SK-N-SH (cell line): ENCODE results near the gene FAIM2. TPM values are rescaled to one million over a fixed set of nuclear protein-coding genes. Genes with fewer than 3 reads are reported as not detected.

Experiments used
- CTCF ChIA-PET: fragments of 300-600, 350-600 bp; formaldehyde crosslinking; extraction: SDS; loops from one replicate; lab custom pipeline; 2021; lab: Yijun Ruan, JAX
- POLR2A ChIA-PET: fragments of 350-600 bp; sonication (Branson Sonifier 250); formaldehyde crosslinking; extraction: SDS; loops from one replicate; lab custom pipeline; 2020; ENCODE audit warnings: antibody characterized with exemption, inconsistent platforms; lab: Yijun Ruan, JAX
- DNase-seq: peaks from one replicate; pipeline ENCODE4 v3.0.0; 2012
- H2AFZ ChIP-seq: fragments of 200-600 bp; sonication (generic); 2 replicates; pipeline ENCODE4 v1.8.1; 2016; ENCODE audit warnings: antibody characterized with exemption, mild to moderate bottlenecking, low read depth
- H3F3A ChIP-seq: fragments of 200-600 bp; sonication (generic); replicated peaks from 2 replicates; pipeline ENCODE3; 2016; ENCODE audit warnings: antibody characterized with exemption, mild to moderate bottlenecking; ENCODE audit not compliant: insufficient read depth
- H3K27ac ChIP-seq, 2 experiments: fragments of 200-500 bp in 1 of 2; fragments of 200-600 bp in 1 of 2; sonication (Bioruptor generic) in 1 of 2; sonication (generic), shearing (Covaris generic) in 1 of 2; 2 replicates each; pipeline versions ENCODE4 v1.5.1 to v1.6.1; 2014 to 2016; ENCODE audit warnings: low read depth in 2 of 2, inconsistent platforms in 1 of 2, low read length in 1 of 2, mild to moderate bottlenecking in 1 of 2, mixed read lengths in 1 of 2
- H3K27me3 ChIP-seq: fragments of 200-600 bp; sonication (generic), shearing (Covaris generic); 2 replicates; pipeline ENCODE4 v1.6.1; 2016; ENCODE audit warnings: mixed run types; ENCODE audit not compliant: insufficient read depth
- H3K36me3 ChIP-seq, 2 experiments: fragments of 200-500 bp in 1 of 2; fragments of 200-600 bp in 1 of 2; sonication (Bioruptor generic) in 1 of 2; sonication (generic) in 1 of 2; replicated peaks in 1 of 2; 2 replicates each; pipeline versions ENCODE3 to v1.5.1; 2014 to 2016; ENCODE audit warnings: low read length in 1 of 2, mild to moderate bottlenecking in 1 of 2; ENCODE audit not compliant: insufficient read depth in 2 of 2, control insufficient read depth in 1 of 2
- H3K4me1 ChIP-seq, 2 experiments: fragments of 200-500 bp in 1 of 2; fragments of 200-600 bp in 1 of 2; sonication (Bioruptor generic) in 1 of 2; sonication (generic), shearing (Covaris generic) in 1 of 2; 2 replicates each; pipeline versions ENCODE4 v1.5.1 to v1.6.1; 2014 to 2016; ENCODE audit warnings: low read depth in 1 of 2, low read length in 1 of 2, mixed run types in 1 of 2; ENCODE audit not compliant: insufficient read depth in 2 of 2, control insufficient read depth in 1 of 2
- H3K4me2 ChIP-seq: fragments of 200-600 bp; sonication (generic), shearing (Covaris generic); 2 replicates; pipeline ENCODE4 v1.6.1; 2017; ENCODE audit warnings: mixed run types
- H3K4me3 ChIP-seq, 2 experiments: fragments of 200-500 bp in 1 of 2; fragments of 200-600 bp in 1 of 2; sonication (Bioruptor generic) in 1 of 2; sonication (generic), shearing (Covaris generic) in 1 of 2; 2 replicates each; pipeline versions ENCODE4 v1.5.1 to v1.8.1; 2014 to 2016; ENCODE audit warnings: low read depth in 2 of 2, inconsistent platforms in 1 of 2, low read length in 1 of 2, mild to moderate bottlenecking in 1 of 2, mixed read lengths in 1 of 2, moderate library complexity in 1 of 2
- H3K79me2 ChIP-seq: fragments of 200-600 bp; sonication (generic); 2 replicates; pipeline ENCODE4 v1.8.1; 2017; ENCODE audit warnings: mild to moderate bottlenecking; ENCODE audit not compliant: insufficient read depth
- H3K9ac ChIP-seq: fragments of 200-600 bp; sonication (generic); 2 replicates; pipeline ENCODE4 v1.6.1; 2017; ENCODE audit warnings: mixed run types
- H3K9me2 ChIP-seq: fragments of 200-600 bp; sonication (generic); 2 replicates; pipeline ENCODE4 v1.6.1; 2017; ENCODE audit warnings: mixed run types
- H3K9me3 ChIP-seq: fragments of 200-600 bp; sonication (generic); 2 replicates; pipeline ENCODE4 v1.6.1; 2017; ENCODE audit warnings: mixed run types, mild to moderate bottlenecking, moderate library complexity
- H4K20me1 ChIP-seq: fragments of 200-600 bp; sonication (generic); 2 replicates; pipeline ENCODE4 v1.6.1; 2017; ENCODE audit warnings: mild to moderate bottlenecking, mixed run types; ENCODE audit not compliant: insufficient read depth
- CHD2 ChIP-seq: fragments of 150-350 bp; IDR thresholded peaks from 2 replicates; pipeline ENCODE4 v1.6.1; 2018; ENCODE audit warnings: low read length; ENCODE audit not compliant: partially characterized antibody
- EP300 ChIP-seq, 2 experiments: IDR thresholded peaks; 2 replicates each; pipeline versions ENCODE4 v1.4.0 to v1.6.1; 2012; ENCODE audit warnings: borderline replicate concordance in 1 of 2, low read depth in 1 of 2, low read length in 1 of 2
- FOXJ3 ChIP-seq: sonication (generic); formaldehyde crosslinking; IDR thresholded peaks from 2 replicates; pipeline ENCODE4 v1.5.1; 2020; ENCODE audit warnings: mild to moderate bottlenecking, missing genetic modification reagents
- GABPA ChIP-seq: IDR thresholded peaks from 2 replicates; pipeline ENCODE4 v1.4.0; 2012; ENCODE audit warnings: low read depth, mild to moderate bottlenecking
- JUND ChIP-seq: IDR thresholded peaks from 2 replicates; pipeline ENCODE4 v1.4.0; 2012
- MAX ChIP-seq: IDR thresholded peaks from 2 replicates; pipeline ENCODE4 v1.4.0; 2012; ENCODE audit warnings: low read depth
- MXI1 ChIP-seq: IDR thresholded peaks from 2 replicates; pipeline ENCODE4 v1.6.1; 2012; ENCODE audit warnings: mild to moderate bottlenecking, low read depth, low read length, improper control_type of control experiment
- NFIC ChIP-seq: IDR thresholded peaks from 2 replicates; pipeline ENCODE4 v1.4.0; 2012; ENCODE audit warnings: borderline replicate concordance
- NRF1 ChIP-seq: IDR thresholded peaks from 2 replicates; pipeline ENCODE4 v1.6.1; 2012; ENCODE audit warnings: low read depth, mild to moderate bottlenecking, low read length
- POLR2AphosphoS5 ChIP-seq: IDR thresholded peaks from 2 replicates; pipeline ENCODE4 v1.6.1; 2012; ENCODE audit warnings: low read depth, low read length
- RAD21 ChIP-seq: IDR thresholded peaks from 2 replicates; pipeline ENCODE4 v1.6.1; 2012; ENCODE audit warnings: mild to moderate bottlenecking, low read length
- REST ChIP-seq: IDR thresholded peaks from 2 replicates; pipeline ENCODE4 v1.6.1; 2012; ENCODE audit warnings: mild to moderate bottlenecking, low read depth, low read length, moderate library complexity
- TAF1 ChIP-seq: IDR thresholded peaks from 2 replicates; pipeline ENCODE4 v1.6.1; 2012; ENCODE audit warnings: low read depth, mild to moderate bottlenecking, low read length, moderate library complexity, borderline replicate concordance
- TEAD4 ChIP-seq: IDR thresholded peaks from 2 replicates; pipeline ENCODE4 v1.4.0; 2012; ENCODE audit warnings: mild to moderate bottlenecking, borderline replicate concordance; ENCODE audit not compliant: insufficient read depth
- USF1 ChIP-seq: IDR thresholded peaks from 2 replicates; pipeline ENCODE4 v1.4.0; 2012; ENCODE audit warnings: low read depth, borderline replicate concordance
- YY1 ChIP-seq: IDR thresholded peaks from 2 replicates; pipeline ENCODE4 v1.4.0; 2012; ENCODE audit warnings: low read depth, mild to moderate bottlenecking
- WGBS: methylation state at CpG from one replicate; pipeline ENCODE4 v1.1.6; 2017; ENCODE audit warnings: low lambda C conversion rate; 5-methylcytosine and 5-hydroxymethylcytosine counted together
- polyA plus RNA-seq, 3 experiments: library from polyadenylated mRNA; depleted of rRNA; stranded (reverse); fragments of >200 nt; gene quantifications; 2 replicates each; pipeline ENCODE4 v1.2.3, GENCODE V29; 2012
- TF ChIP-seq, protein P1 (sequence below): fragments of 150-350 bp; IDR thresholded peaks from 2 replicates; pipeline ENCODE4 v1.6.1; 2016; ENCODE audit warnings: mild to moderate bottlenecking, low read depth, low read length

Gene FAIM2
- polyA plus RNA-seq, 1 of the 3 experiments (the other 2 are of a cell fraction), result 11.3 TPM

DNA sequence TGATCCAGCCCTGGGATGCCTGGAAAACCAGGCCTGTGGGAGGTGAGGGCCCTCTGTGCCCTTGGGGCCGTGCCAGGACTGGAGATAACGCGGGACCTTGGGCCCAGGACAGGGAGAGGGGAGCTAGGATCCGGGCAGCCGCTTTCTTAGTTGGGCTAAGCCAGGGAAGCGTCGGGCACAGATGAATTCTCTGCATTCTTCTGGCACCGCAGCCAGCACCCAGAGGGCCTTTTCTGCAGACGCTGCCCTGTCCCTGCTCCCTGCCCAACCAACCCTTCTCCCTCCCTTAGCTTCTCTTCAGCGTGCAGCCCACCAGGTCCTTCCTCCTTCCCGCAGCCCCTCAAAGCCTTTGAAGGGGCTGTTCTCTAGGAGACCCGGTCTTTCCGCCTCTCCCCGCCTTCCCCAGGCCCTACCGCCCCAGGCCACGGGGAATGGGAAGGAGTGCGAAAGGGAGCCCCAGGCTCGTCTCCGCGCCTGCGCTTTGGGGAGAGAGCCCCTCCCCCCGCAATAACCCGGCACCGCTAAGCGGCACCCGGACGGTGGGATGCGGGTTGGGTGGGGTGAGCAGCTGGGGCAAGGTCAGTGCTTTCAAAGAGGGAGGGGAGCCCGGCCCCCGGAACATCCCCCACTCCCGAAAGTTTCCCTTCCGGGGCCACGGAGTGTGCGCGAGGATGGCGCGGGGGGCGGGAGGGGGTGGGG lies 76.2 kb downstream of the FAIM2 start:
- Histone ChIP-seq H3K27ac (peak overlapping the region; percentile 80 to 92; a peak in 3 of 4 replicates), H3K4me3 (peak overlapping the region; percentile 87 to 92), H4K20me1 (peaks cover 43% of the 10 kb centered on the region), H3F3A (peaks cover 4% of the 10 kb centered on the region), H3K36me3 (peaks cover 4 to 7% of the 10 kb centered on the region in 2 experiments), H3K4me1 (peaks cover 15 to 29% of the 10 kb centered on the region in 2 experiments; a peak in 3 of 4 replicates), H3K9ac (peak overlapping the region; percentile 83), H3K27me3 (no peaks in the 10 kb centered on the region), H2AFZ (no peak overlapping the region), H3K4me2 (peak overlapping the region; percentile 99), H3K9me2 (no peaks in the 10 kb centered on the region), H3K79me2 (peaks cover 52% of the 10 kb centered on the region), H3K9me3 (no peaks in the 10 kb centered on the region)
- 5% methylated on average over 24 of the region's 38 CpGs for WGBS
- DNase-seq, result peak; percentile 85
- TF ChIP-seq GABPA (peak; percentile 80), JUND (no peak), USF1 (no peak), NFIC (no peak), POLR2AphosphoS5 (no peak; the same call in 1 of the 2 replicates), MAX (no peak), EP300 (IDR thresholded peaks at IDR 0.05; ENCODE audit: borderline replicate concordance in 1 of 2, low read depth in 1 of 2, low read length in 1 of 2) (no peak), YY1 (no peak), TEAD4 (no peak), RAD21 (no peak), CHD2 (peak; percentile 27), MXI1 (no peak), REST (no peak), TAF1 (0 out of 2 replicates have a peak, but pooled peaks have one; percentile 5), NRF1 (peak; percentile 64), FOXJ3 (CRISPR knock-in tag) (no peak)
- TF ChIP-seq, protein P1, sequence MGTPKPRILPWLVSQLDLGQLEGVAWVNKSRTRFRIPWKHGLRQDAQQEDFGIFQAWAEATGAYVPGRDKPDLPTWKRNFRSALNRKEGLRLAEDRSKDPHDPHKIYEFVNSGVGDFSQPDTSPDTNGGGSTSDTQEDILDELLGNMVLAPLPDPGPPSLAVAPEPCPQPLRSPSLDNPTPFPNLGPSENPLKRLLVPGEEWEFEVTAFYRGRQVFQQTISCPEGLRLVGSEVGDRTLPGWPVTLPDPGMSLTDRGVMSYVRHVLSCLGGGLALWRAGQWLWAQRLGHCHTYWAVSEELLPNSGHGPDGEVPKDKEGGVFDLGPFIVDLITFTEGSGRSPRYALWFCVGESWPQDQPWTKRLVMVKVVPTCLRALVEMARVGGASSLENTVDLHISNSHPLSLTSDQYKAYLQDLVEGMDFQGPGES, result no peak
- ChIA-PET POLR2A (interaction anchor here (1.0 to 3.1 kb wide), 9 partner anchors 11 to 86 kb away, joined by 3 to 14 read pairs (median 6); partner anchors contain the start of genes BCDIN3D and TMBIM6), CTCF (interaction anchor here (0.8 to 7.5 kb wide), 4 partner anchors 9 to 50 kb away, joined by 3 to 51 read pairs (median 5); no protein-coding TSS in a partner anchor)
